NCI-H226 (cell line): ENCODE results near the gene ST6GALNAC5.
"Not testable (repeated sequence)": the region's sequence is repeated elsewhere in the genome, so short reads cannot be mapped to it uniquely, and the experiment has no call there.

Experiments used
- DNase-seq: peaks from one replicate; pipeline ENCODE4 v3.0.0-alpha.2; 2015

ST6GALNAC5 gene

DNA sequence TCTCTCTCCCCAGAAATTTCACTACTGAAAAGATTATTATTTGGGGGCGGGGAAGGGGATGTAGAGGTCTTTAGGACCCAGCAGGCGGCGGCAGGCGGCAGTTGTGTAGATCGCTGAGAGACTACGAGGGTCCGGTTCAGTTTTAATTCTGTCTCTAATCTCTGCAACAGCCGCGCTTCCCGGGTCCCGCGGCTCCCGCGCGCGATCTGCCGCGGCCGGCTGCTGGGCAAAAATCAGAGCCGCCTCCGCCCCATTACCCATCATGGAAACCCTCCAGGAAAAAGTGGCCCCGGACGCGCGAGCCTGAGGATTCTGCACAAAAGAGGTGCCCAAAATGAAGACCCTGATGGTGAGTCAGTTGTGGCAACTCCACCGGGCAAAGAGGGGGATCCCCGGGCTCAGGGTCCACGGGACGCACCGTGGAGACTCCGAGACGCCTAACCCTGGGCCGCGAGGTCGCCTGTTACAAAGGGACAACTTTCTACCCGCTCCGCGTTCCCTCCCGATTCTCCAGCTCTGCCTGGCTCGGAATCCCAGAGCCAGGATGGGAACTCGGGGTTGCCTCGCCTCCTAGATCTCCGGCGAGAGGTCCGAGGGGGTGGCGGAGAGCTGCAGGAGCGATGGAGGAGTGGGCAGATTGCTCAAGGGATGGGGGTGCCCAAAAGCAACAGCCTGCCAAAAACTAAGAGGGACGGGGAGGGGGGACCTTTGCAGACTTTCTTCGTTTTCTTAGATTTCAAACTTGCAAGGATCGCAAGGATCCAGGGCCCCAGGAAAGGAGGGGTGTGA is at the start of gene ST6GALNAC5:
Gene ST6GALNAC5, plus strand, starts transcription at position 139 of the 789 bp plus-strand sequence.
- DNase-seq: no peak

DNA sequence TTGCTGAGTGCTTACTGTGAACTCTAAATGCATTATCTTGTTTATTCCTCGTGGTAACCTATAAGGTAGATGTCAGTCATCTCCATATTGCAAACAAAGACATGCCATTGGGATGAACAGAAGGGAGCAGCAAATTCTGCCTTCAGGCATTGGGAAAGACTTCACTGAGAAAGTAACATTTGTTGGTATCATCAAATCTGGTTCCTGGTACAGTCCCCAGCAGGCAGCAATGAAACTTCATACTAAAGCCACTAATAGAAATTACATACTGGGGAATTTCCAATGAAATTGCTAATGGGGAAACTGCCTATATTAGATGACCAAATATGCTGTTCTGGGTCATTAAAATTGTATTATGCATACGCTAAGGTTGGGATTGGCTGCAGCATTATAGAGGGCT is 47.3 kb upstream of the ST6GALNAC5 start:
- no peak for DNase-seq

GRCh38 chr1:76822961-76823360 is 44.3 kb upstream of the ST6GALNAC5 start:
- DNase-seq: not testable (repeated sequence)

- no peak for DNase-seq
These were observed 43.2 kb upstream of the ST6GALNAC5 start for GRCh38 chr1:76824106-76824505.

DNA sequence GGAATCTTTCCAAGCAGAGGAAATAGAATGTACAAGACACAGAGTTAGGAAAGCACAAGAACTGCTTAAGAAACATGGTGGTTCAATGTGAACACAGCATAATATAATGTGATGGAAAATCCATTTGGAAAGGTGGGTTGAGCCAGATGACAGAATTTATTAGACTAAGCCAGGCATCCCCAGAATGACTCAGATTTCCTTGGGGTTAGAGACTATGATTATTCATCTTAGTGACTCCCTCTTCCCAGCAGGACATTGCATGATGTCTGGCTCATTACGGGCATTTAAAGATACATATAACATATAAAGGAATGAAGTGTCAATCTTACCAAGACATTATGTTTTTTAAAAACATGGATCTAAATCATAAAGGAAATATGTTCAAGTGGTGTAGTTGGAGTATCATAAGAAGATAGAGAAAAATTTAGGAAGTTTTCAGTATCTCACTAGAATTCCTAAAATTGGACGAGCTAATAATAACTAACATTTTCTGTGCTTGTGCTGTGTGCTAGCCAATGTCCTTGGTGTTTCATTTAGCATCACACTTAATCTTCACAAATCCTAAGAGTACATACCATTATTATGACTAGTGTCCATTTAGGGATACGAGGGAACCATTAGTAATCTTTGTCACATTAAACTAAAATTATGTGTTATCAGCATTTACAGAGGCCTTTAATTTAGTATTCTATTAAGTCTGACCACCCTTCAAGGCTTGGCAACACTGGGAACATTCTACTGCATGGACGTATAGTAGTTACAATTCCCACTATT is 41.0 kb upstream of the ST6GALNAC5 start:
- DNase-seq: no peak

GRCh38 chr1:76827066-76827465 is 40.2 kb upstream of the ST6GALNAC5 start:
- no peak for DNase-seq

- no peak for DNase-seq
These were observed 36.9 kb upstream of the ST6GALNAC5 start for GRCh38 chr1:76830373-76830772.

DNA sequence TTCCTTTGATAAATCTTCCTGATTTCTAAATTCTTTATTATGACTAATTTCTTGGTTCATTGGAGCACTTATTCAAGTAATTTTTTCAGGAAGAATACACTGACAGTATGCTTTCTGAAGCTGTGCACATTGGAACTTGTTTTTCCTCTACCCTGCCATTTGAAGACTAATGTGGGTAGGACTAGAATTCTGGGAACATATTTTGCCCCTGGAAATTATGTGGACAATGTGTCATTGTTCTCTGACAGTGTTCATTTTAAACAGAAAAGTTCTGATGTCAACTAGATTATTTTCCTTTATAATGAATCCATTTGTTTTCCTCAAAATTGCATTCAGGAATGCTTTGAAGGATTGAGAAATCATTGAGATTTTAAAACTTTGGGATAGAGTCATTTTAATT is 34.8 kb upstream of the ST6GALNAC5 start:
- no peak for DNase-seq

DNA sequence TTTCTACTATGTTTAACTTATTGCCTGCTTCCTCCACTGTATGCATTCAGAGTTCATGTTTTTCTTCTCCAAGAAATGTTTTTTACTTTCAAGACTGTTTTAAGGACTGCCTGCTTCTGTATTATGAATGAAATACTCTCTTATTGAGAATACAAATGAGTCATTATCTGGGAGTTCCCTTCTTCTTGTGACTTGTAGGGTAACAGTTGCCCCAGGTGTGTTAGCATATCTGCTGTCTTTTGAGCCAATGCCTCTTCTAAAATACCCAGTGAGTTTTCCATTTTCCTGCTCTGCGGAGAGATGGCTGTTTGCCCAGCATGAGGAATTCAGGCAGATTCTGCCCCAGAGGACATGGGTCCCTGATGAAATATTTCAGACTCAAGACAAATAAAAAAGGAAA is 34.1 kb upstream of the ST6GALNAC5 start:
- no peak for DNase-seq

DNA sequence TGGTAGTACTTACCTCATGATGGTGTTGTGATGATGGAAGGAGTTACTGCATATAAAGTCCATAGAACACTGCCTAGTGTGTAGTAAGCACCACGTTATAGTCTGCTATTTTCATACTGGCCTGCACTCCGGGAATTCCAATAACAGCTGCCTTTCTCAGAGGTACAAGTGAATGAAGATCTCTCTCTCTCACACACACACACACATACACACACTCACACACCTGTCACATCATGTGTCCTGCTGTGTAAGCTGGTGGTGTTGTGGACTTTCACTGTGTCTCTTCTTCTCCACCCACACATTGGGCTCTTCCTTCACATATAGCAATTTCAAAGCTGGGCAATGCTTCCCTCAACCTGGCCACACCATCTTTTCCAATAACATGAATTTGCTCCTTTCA is 33.4 kb upstream of the ST6GALNAC5 start:
- DNase-seq: no peak

DNA sequence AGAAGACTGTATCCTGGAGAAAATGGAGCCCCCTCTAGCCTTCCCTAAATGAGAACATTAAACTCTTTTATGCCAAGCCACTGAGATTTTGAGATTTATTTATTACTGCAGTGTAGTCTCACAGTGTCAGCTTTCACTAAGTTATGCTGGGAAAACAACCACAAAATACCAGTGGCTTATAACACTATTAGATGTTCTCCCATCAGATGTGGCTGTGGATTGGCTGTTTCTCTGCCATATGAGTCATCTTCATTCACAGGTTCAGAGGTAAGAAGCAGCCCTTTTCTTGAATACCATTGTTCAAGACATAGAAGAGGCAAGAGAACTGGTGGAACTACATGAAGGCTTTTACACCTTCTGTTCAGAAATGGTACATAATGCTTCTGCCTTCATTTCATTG is 32.1 kb upstream of the ST6GALNAC5 start:
- DNase-seq: no peak

- no peak for DNase-seq
These were observed 27.0 kb upstream of the ST6GALNAC5 start for GRCh38 chr1:76840278-76840677.

GRCh38 chr1:76841460-76841859 is 25.8 kb upstream of the ST6GALNAC5 start:
- DNase-seq: no peak

GRCh38 chr1:76843821-76844464 is 23.3 kb upstream of the ST6GALNAC5 start:
- no peak for DNase-seq

- no peak for DNase-seq
These were observed 13.0 kb upstream of the ST6GALNAC5 start for GRCh38 chr1:76854255-76854654.

DNA sequence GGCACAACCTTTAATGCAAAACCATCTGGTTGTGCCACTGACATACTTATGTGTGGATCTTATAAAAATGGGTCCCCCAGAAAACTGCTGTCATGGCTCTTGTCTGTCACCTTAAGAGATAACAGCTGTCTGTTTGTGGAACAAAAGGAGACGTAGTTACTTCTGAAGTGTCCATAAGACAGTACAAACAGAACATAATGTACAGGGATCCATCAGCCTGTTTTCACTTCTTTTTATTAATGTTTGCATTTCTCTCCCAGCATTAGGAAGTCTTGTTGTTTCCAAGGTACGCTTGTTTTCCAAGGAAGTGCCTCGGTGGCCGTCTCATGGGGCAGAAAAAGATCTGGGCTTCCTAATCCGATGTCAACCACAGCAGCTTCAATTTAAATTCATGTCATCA is 11.2 kb upstream of the ST6GALNAC5 start:
- no peak for DNase-seq

- no peak for DNase-seq
These were observed 10.1 kb upstream of the ST6GALNAC5 start for GRCh38 chr1:76857138-76857537.

DNA sequence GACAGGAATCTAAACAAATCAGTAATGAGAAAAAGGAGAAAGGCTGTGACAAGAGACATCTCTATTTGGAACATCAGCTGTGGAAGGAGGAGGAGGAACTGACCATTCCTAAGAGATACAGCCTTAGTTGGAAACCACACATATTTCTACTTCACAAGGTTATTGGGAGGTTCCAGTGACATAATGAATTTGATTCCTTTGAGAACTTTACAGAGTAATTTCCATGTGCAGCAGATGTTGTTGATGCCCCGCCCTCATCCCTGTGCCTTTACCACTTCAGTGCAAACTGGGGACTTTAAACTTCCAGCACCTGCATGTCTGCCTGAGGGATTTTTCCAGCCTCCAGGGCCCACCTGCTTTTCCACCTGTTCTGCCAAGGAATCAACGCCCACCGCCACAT is 9.3 kb upstream of the ST6GALNAC5 start:
- DNase-seq: no peak

DNA sequence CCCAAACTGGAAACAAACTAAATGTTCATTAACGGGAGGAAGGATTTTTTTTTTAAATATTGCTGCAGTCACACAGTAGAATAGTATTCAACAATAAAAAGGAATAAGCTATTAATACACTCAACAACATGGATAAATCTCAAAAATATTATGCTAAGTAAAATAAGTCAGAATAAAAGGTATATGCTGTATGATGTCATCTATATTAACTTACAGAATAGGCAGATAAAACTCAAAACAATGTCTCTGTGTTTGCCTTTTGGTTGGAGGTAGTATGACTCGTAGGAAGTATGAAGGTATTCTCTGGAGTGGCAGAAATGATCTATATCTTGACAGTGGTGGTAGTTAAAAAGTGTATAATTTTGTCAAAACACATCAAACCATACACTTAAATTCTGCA is 6.1 kb upstream of the ST6GALNAC5 start:
- DNase-seq: no peak

DNA sequence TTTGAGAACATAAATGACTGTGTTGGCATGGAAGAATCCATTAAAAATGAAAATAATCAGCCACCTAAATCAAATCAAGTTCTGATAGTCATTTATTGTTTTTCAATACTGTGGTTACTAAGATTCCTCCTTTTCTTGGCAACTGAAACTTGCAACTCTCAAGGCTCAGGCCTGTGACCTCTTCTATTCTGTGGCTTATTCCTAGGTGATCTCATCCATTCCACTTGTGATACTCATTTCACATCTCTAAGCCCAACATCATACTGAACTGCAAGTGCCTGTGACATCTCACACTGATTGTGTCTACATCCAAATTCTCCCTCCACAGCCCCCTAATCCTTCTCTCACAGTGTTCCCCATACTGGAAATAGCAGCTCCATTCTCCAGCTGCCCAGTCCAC is 4.8 kb upstream of the ST6GALNAC5 start:
- no peak for DNase-seq

DNA sequence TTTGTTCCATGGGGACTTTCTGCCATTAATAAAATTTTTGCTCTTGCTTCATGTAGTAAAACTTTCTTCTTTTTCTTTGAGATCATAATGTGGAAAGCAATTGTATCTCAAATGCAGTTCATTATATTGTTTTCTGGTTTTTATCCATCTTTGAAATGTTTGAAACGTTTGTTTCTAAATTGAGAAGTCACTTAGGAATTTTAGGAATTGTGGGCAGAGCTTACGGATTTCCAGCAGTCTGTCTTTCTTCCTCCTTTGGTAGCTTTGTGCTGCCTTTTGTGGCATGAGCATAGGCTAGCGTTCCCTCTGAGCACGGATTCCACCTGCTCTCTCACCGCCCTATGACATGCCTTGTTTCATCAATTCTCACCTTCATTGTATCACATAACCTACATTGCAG is 2.9 kb upstream of the ST6GALNAC5 start:
- no peak for DNase-seq

- no peak for DNase-seq
These were observed 1.5 kb upstream of the ST6GALNAC5 start for GRCh38 chr1:76865696-76866286.

GRCh38 chr1:76866566-76866965 is 714 bp upstream of the ST6GALNAC5 start:
- no peak for DNase-seq
